Inferior parietal cortex (tissue), 1 donor: ENCODE data around the gene SMPX.

ENCODE experiments used
- DNase-seq: peaks from one replicate; pipeline ENCODE4 v3.0.0-alpha.2; 2016; ENCODE audit errors: extremely low spot score

Gene SMPX

DNA sequence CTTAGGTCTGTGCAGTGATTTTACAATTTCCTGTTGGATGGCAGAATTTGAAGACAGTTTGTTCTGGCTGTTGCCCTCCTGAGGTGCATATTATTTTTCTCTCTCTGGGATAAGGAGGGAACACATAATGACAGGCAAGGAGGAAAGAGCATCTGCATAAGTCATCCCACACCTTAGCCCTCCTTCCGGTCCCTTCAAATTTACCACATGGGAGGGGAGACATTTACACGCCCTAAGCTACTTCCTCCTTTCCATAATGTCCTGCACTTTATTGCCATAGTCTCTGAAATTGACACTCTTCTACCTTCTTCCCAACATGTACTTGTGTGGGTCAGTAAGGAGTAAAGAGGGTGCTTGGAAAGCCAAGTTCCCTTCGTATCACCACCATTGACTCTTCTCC is 13.9 kb downstream of the SMPX start:
- no peak for DNase-seq

GRCh38 chrX:21741869-21742701 is 15.8 kb downstream of the SMPX start:
- DNase-seq, result no peak

DNA sequence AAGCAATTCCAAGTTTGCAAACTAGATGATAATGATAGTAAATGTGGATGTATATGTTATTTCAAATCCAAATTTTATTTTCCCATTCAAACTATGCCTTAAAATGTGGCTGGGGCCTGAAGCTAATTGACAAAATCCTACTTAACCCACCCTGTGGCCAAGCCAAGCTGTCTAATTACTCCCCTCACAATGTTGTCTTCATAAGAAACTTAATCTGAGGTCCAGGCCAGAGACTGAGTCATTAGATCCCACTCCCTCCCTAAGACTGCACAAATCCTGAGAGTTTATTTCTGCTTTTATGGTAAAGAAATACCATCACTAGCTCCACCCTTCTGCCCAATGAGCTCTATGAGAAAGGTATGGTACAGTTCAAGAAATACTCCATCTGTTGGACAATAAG is 16.6 kb downstream of the SMPX start:
- DNase-seq, result no peak

DNA sequence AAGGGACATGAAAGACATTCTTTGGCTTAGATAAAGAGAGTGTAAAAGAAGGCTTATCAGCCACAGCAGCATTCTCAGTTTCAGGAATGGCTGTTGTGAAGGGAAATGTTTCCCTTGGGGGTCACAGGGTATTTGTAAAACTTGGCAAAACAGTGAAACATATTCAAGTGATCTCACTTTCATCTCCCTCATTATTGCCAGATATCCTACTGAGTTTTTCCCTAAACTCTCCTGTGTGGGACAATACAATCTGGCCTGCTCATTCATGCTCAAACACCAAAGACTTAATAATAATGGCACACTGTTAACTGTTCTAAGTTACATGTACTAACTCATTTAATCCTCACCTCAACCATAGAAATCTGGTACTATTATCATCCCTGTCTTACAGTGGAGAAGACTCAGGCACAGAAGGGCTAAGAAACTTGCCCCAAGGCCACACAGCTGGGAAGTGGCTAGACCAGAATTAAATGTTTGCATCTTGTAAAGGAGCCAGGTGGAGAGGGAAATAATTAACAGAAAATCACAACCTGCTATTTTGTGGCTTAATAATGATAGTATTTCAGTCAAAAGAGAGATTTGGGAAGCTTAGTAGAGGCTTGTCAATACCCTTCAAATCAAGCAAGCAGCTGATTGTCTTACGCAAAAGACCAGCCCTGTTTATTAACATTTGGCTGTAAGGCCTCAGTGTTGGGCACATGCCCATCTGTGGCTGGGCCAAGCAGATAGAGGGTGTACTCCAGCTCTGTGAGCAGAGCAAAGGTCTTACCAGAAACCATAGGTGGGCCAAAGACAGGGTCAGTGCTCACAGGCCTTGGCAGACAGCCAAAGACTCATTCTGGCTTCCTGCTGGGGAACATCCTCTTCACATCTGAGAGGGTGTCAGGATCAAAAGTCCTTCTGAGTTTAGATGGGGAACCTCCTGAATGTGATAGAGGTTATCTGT is 17.3 kb downstream of the SMPX start:
- no peak for DNase-seq

GRCh38 chrX:21738950-21739287 is 19.0 kb downstream of the SMPX start:
- no peak for DNase-seq

- DNase-seq, result no peak
Observed at GRCh38 chrX:21738210-21738949, 19.5 kb downstream of the SMPX start.

- no peak for DNase-seq
Observed at GRCh38 chrX:21735768-21736127, 22.2 kb downstream of the SMPX start.

DNA sequence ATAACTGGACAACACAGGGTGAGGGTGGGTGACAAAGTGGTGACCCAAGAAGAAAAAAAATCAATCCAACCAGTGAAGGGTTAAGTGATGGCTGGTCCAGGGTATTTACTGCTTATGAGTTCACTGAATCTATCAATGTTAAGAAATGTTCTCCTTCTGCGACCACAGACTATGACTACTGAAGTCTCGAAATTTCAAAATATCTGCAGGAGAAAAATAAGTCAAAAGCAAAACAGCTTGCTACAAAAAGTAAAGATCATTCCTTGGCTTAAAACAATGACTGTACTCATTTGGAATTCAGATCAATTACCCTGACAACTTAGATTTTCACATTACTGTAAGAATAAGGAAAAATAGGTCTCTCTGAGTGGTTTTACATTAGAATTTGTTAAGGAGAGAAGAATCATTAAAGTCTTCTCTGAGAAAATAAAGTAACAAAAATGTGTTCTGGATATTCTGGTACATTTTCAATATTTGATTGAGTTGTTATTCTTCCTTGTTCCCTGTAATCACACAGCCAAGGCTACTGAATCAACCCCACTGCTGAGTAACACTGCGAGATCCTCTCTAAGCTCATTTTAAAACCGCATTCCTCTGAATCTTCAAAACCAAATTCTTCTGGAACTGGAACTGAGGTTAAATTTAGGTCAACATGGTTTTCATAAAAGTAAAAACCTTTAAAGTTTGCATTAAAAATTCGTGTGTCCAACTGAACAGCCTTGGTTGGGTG is 22.7 kb downstream of the SMPX start:
- no peak for DNase-seq

DNA sequence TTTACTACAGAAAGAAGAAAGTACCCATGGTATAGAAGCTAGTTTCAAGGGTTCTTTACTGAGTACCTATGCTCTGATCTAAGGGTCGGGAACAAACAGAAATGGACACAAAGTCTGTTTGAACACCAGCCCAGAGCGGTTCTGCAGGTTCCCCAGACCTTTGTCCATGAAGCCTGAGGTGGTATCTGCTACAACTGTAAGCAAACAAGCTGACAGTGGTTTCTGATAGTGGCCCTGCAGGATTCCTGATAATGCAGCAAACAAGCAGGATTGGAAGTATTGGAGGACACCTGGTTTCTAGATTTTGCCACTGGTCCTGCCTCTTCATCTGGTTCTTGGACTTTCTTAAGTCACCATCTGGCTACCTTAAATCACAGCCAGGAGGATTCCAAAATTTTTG is 23.7 kb downstream of the SMPX start:
- no peak for DNase-seq

DNA sequence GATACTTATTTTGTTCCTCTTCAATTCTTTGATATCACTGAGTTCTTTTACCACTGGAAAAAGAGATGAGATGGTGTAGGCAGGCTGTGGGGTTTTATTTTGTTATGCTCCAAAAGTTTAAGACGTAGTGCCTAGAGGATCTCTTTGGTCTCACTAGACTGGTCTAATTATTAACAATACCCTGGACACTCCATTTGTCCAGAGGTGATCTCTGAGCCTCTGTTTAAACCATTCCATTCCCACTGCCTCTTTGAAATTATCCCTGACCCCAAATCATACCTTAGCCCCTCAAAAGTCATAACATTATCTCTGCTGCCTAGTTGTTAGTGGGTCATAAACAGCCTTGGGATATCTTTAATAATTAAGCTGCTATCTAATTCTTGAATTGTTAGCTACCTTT is 24.2 kb downstream of the SMPX start:
- DNase-seq, result no peak

DNA sequence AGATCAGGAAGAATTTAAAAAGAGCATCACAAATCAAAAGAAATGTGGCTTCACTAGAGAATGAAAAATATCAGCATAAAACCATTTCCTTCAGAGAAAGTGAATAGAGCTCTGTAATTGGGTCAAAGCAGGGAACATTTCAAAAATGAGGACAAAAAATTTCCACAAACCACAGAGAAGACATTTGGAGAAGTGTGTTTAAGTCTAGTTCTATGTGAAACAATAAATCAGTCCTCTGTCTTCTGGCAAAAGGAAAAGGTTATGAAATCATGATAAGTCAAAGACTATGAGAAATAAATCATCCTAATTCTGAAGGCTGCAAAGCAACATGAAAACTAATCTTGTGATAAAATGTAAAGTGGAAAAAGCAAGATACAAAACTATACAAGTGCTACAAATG is 27.9 kb downstream of the SMPX start:
- no peak for DNase-seq

DNA sequence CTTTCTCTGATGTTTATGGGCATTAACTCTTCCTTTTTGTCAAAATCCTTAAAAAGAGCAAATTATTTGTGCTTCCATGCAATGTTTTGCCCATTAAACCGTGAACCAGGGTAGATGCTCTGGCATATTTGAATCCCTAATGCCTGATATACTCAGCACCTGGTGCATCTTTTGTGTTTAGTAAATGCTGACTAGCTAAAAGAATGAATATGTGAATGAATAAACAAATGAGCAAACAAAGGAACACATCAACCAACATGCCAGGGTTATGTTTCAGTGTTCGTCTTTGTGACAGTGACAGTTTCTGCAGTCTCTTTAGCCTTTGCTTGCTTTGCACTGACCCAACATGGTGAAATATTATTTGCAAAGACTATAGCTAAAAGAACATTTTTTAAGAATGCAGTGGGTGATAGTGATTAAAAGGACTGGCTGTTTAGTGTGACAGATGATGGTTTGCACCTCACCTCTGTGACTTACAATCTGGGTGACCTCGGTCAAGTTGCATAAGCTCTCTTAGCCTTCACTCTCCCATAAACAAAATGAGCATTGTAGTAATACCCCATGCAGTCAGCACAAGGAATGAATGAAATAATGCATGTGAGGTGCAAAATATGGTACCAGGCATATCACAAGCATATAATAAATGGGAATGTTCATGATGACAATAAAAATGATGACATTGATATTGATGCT is 29.5 kb downstream of the SMPX start:
- no peak for DNase-seq

DNA sequence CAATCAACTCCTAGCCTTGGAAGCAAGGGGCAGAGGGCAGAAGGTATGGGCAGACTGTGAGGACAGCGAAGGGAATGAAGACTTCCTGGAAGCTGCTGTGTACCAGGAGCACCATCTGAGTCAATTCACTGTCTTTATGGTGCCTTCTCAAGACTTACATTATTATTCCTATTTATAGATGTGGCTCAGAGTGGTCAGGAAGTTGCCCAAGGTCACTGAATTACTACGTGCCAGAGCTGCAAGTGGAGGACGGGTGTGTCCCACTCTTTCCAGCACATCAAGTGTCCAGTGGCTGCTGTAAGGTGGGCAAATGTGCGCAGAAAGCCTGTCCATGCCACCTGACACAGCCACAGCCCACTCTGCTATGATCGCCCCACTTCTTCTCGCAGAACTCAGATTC is 32.0 kb downstream of the SMPX start:
- DNase-seq, result no peak

- no peak for DNase-seq
Observed at GRCh38 chrX:21725496-21725895, 32.4 kb downstream of the SMPX start.

- DNase-seq, result no peak
Observed at GRCh38 chrX:21723814-21724213, 34.1 kb downstream of the SMPX start.

- no peak for DNase-seq
Observed at GRCh38 chrX:21723084-21723483, 34.8 kb downstream of the SMPX start.

- DNase-seq, result no peak
Observed at GRCh38 chrX:21721195-21721594, 36.7 kb downstream of the SMPX start.

DNA sequence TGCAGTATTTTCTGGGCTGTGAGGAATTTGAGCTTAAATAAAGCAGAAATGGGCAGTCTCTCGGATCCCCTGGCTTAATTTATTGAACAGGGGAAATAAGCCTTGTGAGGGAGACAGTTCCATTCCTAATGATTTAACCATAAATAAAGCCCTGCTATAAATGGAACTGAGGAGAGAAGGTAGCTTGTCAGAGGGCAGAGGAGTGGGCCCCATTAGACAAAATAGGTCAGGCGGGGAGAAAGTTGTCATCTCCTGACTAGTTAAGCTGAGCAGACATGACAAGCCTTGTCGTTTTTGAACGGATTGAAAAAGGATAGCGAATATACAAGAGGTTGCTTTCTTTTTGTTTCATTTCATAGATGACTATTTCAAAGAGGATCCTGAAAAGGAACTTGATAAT is 39.3 kb downstream of the SMPX start:
- DNase-seq, result no peak

GRCh38 chrX:21717802-21718201 is 40.1 kb downstream of the SMPX start:
- DNase-seq, result no peak

DNA sequence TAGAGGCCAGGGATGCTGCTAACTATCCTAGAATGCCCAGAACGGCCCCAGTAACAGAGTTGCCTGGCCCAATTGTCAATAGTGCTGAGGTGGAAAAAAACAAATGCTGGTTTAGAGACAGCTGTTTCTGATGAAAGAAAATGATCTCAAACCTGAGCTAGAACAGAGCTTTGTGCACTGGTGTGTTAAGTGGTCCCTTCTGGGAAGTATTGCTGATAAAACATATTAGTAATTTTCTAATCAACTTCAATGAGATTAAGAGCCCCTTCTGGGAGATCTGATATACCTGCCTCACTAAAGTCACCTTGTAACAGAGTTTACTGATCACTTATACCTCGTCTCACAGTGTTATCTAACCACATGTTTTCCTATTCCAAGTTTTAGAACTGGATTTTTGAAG is 42.1 kb downstream of the SMPX start:
- no peak for DNase-seq

DNA sequence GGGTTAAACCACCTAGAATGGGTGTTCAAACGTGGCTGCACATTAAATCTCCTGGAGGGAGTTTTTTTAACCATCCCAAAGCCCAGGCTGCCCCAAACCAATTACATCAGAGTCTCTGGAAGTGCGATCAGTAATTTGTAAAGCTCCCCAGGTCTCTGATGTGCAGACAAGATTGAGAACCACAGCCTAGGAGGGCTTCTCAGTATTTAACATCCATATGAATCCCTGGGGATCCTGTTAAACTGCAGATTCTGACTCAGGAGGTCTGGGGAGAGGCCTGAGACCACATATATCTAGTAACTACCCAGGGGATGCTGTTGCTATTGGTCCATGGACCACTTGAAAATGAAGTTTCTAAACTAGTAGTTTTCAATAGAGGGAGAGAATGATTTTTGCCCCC is 42.6 kb downstream of the SMPX start:
- DNase-seq, result no peak
